DMS79 (cell line): ENCODE data around the gene SMS.

Source experiments
- DNase-seq: peaks from one replicate; lab custom pipeline; 2025; lab: John Stamatoyannopoulos, UW

The SMS gene

DNA sequence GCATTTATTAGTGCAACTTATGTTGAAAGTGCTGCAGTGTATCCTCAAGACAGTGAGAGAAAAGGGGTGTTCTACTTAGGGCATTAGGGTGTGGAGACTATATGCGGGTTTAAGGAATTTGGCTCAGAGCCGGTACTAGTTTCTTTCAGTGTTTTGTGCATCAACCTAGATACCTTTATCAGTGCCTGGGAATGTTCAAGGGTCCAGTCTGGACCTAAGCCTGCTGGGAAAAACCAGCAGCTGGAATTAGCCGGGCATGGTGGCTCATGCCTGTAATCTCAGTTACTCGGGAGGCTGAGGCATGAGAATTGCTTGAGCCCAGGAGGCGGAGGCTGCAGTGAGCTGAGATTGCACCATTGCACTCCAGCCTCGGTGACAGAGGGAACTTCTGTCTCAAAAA is 99.0 kb downstream of the SMS start:
- no peak for DNase-seq

GRCh38 chrX:22040184-22040583 is 99.7 kb downstream of the SMS start:
- DNase-seq: no peak

DNA sequence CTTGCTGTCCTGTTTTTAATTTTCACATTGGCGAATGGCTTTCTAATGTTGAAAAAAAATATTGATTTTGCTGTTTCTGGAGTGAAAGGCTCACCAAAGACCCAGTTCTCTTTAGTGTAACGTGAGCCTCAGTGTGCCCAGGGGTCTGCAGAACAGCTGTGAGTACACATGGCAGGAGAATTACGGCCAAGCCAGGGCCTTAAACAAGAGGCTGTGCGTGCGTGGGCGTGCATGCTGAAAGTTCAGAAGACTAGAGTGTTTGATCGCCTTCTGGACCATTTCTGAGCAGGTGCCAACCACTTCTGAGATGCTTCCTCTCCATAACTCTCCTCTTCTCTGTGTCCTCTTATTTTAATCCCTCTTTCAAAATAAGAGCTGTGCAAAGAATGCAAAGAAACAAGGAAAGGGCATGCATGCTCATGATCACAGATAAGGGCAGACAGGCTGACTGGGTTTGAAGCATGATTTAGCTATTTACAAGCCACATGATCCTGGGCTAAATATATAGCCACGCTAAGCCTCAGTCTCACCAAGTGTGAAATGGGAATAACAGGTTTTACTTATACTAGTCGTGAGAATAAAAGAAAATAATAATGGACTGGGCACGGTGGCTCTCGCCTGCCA is 101.5 kb downstream of the SMS start:
- DNase-seq: no peak

GRCh38 chrX:22043872-22044271 is 103.4 kb downstream of the SMS start:
- DNase-seq: no peak
